ENCODE measurements around the gene ADAD2. TPM values are rescaled to one million over a fixed set of nuclear protein-coding genes. Genes with fewer than 3 reads are reported as not detected.

The ADAD2 gene
- total and polyA plus RNA-seq, 9 of the 15 experiments (the other 6 are each of a cell fraction or from before 2014, with no cell fraction given): 0.07 TPM; not detected in 8

- TF ChIP-seq NR3C1 (CRISPR knock-in tag; IDR thresholded peaks at IDR 0.05) (no peak), CEBPG (CRISPR knock-in tag; IDR thresholded peaks at IDR 0.05) (no peak), CEBPG (tag; conservative IDR thresholded peaks at IDR 0.05 in 1 of 2, IDR thresholded peaks at IDR 0.05 in 1 of 2) (no peak), HDAC2 (IDR thresholded peaks at IDR 0.05) (0 out of 2 replicates have a peak, but pooled peaks have one; percentile 45), RAD21 (CRISPR knock-in tag; conservative IDR thresholded peaks at IDR 0.05 in 1 of 2, IDR thresholded peaks at IDR 0.05 in 1 of 2) (peak; percentile 80 to 89), HMGXB4 (CRISPR knock-in tag; IDR thresholded peaks at IDR 0.05) (peak; percentile 93), RBM14 (IDR thresholded peaks at IDR 0.05; ENCODE audit: borderline replicate concordance, insufficient read depth, low read depth, low read length) (no peak), PTRF (tag; IDR thresholded peaks at IDR 0.05) (no peak), HDAC8 (tag; IDR thresholded peaks at IDR 0.05) (no peak), ZBTB12 (CRISPR knock-in tag; IDR thresholded peaks at IDR 0.05) (no peak), ARID4B (CRISPR knock-in tag; IDR thresholded peaks at IDR 0.05) (peak; percentile 81), TOE1 (IDR thresholded peaks at IDR 0.05; ENCODE audit: borderline replicate concordance) (0 out of 2 replicates have a peak, but pooled peaks have one; percentile 39), TOE1 (CRISPR knock-in tag; IDR thresholded peaks at IDR 0.05; ENCODE audit: borderline replicate concordance, low read depth) (no peak), TCF7L2 (IDR thresholded peaks at IDR 0.05; ENCODE audit: low read depth, low read length) (no peak)
- TF ChIP-seq, protein P1, sequence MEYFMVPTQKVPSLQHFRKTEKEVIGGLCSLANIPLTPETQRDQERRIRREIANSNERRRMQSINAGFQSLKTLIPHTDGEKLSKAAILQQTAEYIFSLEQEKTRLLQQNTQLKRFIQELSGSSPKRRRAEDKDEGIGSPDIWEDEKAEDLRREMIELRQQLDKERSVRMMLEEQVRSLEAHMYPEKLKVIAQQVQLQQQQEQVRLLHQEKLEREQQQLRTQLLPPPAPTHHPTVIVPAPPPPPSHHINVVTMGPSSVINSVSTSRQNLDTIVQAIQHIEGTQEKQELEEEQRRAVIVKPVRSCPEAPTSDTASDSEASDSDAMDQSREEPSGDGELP (CRISPR knock-in tag; IDR thresholded peaks at IDR 0.05; ENCODE audit: borderline replicate concordance): peak; percentile 87
- TF ChIP-seq, protein P2, sequence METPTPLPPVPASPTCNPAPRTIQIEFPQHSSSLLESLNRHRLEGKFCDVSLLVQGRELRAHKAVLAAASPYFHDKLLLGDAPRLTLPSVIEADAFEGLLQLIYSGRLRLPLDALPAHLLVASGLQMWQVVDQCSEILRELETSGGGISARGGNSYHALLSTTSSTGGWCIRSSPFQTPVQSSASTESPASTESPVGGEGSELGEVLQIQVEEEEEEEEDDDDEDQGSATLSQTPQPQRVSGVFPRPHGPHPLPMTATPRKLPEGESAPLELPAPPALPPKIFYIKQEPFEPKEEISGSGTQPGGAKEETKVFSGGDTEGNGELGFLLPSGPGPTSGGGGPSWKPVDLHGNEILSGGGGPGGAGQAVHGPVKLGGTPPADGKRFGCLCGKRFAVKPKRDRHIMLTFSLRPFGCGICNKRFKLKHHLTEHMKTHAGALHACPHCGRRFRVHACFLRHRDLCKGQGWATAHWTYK (CRISPR knock-in tag; IDR thresholded peaks at IDR 0.05): no peak
Measured at GRCh38 chr16:84186685-84187437, 4.1 kb upstream of the ADAD2 start, which contains the start of gene TAF1C (continued).

All from K562 (cell line).